ENCODE results near the gene GRIK4. TPM values are rescaled to one million over a fixed set of nuclear protein-coding genes. Genes with fewer than 3 reads are reported as not detected.

The GRIK4 gene
- polyA plus RNA-seq, 1 of the 3 experiments (the other 2 are of a cell fraction) = 0.03 TPM

DNA sequence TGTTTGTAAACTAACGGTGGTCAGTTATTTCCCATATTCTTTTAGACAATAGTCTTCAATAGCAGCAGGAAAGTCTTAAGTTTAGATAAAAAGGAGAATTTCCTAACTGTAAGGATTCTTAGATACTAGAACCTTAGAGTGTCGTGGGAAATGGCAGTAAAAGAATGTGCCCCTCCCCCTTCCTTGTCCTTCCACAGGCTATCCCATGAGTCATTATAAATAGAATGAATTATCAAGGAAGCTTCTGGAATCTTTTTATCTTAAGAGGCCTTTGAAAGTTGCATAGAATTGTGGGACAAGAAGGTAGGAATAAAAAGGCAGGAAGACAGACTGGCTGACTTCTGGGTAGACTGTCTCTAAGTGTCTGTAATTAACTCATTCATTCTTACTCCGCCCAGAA is 347.2 kb downstream of the GRIK4 start:
- TF ChIP-seq EP300 (IDR thresholded peaks at IDR 0.05; ENCODE audit: borderline replicate concordance in 1 of 2, low read depth in 1 of 2, low read length in 1 of 2) (no peak), FOXJ3 (CRISPR knock-in tag; IDR thresholded peaks at IDR 0.05) (no peak), CHD2 (IDR thresholded peaks at IDR 0.05; ENCODE audit: low read length, partially characterized antibody) (no peak), POLR2AphosphoS5 (IDR thresholded peaks at IDR 0.05; ENCODE audit: low read depth, low read length) (no peak), EZH2phosphoT487 (IDR thresholded peaks at IDR 0.05; ENCODE audit: borderline replicate concordance, low read depth) (no peak), MEF2A (IDR thresholded peaks at IDR 0.05; ENCODE audit: borderline replicate concordance, low read depth) (no peak), GATA2 (CRISPR knock-in tag; IDR thresholded peaks at IDR 0.05) (no peak), TEAD4 (IDR thresholded peaks at IDR 0.05; ENCODE audit: borderline replicate concordance, insufficient read depth) (no peak)
- TF ChIP-seq, protein P1, sequence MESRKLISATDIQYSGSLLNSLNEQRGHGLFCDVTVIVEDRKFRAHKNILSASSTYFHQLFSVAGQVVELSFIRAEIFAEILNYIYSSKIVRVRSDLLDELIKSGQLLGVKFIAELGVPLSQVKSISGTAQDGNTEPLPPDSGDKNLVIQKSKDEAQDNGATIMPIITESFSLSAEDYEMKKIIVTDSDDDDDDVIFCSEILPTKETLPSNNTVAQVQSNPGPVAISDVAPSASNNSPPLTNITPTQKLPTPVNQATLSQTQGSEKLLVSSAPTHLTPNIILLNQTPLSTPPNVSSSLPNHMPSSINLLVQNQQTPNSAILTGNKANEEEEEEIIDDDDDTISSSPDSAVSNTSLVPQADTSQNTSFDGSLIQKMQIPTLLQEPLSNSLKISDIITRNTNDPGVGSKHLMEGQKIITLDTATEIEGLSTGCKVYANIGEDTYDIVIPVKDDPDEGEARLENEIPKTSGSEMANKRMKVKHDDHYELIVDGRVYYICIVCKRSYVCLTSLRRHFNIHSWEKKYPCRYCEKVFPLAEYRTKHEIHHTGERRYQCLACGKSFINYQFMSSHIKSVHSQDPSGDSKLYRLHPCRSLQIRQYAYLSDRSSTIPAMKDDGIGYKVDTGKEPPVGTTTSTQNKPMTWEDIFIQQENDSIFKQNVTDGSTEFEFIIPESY (IDR thresholded peaks at IDR 0.05; ENCODE audit: borderline replicate concordance, low read depth) = no peak
- TF ChIP-seq, protein P2, sequence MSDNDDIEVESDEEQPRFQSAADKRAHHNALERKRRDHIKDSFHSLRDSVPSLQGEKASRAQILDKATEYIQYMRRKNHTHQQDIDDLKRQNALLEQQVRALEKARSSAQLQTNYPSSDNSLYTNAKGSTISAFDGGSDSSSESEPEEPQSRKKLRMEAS (IDR thresholded peaks at IDR 0.05; ENCODE audit: low read depth) = no peak
- TF ChIP-seq, protein P3, sequence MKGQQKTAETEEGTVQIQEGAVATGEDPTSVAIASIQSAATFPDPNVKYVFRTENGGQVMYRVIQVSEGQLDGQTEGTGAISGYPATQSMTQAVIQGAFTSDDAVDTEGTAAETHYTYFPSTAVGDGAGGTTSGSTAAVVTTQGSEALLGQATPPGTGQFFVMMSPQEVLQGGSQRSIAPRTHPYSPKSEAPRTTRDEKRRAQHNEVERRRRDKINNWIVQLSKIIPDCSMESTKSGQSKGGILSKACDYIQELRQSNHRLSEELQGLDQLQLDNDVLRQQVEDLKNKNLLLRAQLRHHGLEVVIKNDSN (IDR thresholded peaks at IDR 0.05; ENCODE audit: borderline replicate concordance, low read depth) = no peak
- Histone ChIP-seq H3K27me3 (ENCODE audit: insufficient read depth) (no peaks in the 10 kb centered on the region), H3K4me1 (ENCODE audit: control insufficient read depth in 1 of 2, insufficient read depth in 2 of 2, low read depth in 1 of 2, low read length in 1 of 2) (peaks cover 0 to 13% of the 10 kb centered on the region in 2 experiments; a peak in 1 of 4 replicates), H3K9me2 (no peaks in the 10 kb centered on the region), H3K4me3 (ENCODE audit: low read depth in 2 of 2, low read length in 1 of 2) (no peak overlapping the region), H2AFZ (ENCODE audit: low read depth) (no peak overlapping the region), H3K4me2 (no peak overlapping the region), H3F3A (replicated peaks; ENCODE audit: insufficient read depth) (no peaks in the 10 kb centered on the region), H3K9me3 (no peaks in the 10 kb centered on the region), H3K36me3 (replicated peaks in 1 of 2; ENCODE audit: control insufficient read depth in 1 of 2, insufficient read depth in 2 of 2, low read length in 1 of 2) (no peaks in the 10 kb centered on the region), H3K9ac (no peak overlapping the region), H3K27ac (ENCODE audit: low read depth in 2 of 2, low read length in 1 of 2) (no peak overlapping the region; a peak in 1 of 4 replicates), H3K79me2 (ENCODE audit: insufficient read depth) (no peaks in the 10 kb centered on the region), H4K20me1 (ENCODE audit: insufficient read depth) (no peaks in the 10 kb centered on the region)
- WGBS (ENCODE audit: low lambda C conversion rate) = 38% methylated on average over 3 of the region's 3 CpGs
- no peak for DNase-seq
- POLR2A ChIA-PET = no interaction called here
- CTCF ChIA-PET = interaction anchor here (0.9 to 1.6 kb wide), 4 partner anchors 9 to 347 kb away, joined by 3 to 5 read pairs (median 4); partner anchors contain the start of gene GRIK4

DNA sequence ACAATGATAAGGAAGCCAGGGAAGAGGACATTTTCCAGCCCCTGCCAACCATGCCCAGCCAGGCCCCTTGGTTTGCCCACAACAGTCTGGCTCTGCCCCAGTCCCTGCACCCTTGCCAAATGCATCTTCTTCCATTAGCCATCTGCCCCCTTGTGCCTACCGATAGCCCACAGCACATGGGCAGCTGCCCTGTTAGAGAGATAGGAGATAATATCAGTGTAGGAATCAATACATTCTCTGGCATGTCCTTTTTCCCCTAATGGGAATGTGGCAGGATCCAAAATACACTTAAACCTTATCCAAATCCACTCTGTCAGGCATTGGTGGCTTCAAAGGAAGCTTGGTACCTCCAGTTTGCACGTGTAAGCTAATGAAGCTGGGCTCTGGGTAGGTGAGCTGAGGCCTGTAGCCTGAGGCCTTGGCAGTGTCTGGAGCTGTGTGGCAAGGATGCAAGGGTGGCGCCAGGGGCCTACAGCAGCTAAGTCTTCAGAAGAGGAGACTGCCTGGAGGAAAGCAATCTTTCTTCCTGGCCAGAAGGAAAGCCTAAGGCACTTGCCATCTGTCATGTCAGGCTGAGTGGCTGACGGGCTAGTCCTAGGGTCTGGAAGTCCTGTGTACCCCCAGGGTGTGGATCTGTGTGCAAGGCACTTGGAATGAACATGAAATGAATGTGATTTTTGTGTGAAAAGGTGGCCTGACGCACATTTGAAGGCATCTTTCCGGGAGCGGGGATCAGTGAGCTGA is 348.2 kb downstream of the GRIK4 start:
- DNase-seq = peak; percentile 48
- no peak overlapping the region for H3K4me3 ChIP-seq (ENCODE audit: low read depth in 2 of 2, low read length in 1 of 2)
- H3K9me2 ChIP-seq = no peaks in the 10 kb centered on the region
- no peak overlapping the region for H2AFZ ChIP-seq (ENCODE audit: low read depth)
- no peak overlapping the region for H3K4me2 ChIP-seq
- H3K79me2 ChIP-seq (ENCODE audit: insufficient read depth) = no peaks in the 10 kb centered on the region
- no peak overlapping the region for H3K9ac ChIP-seq
- H3K4me1 ChIP-seq (ENCODE audit: control insufficient read depth in 1 of 2, insufficient read depth in 2 of 2, low read depth in 1 of 2, low read length in 1 of 2) = peaks cover 0 to 13% of the 10 kb centered on the region in 2 experiments; a peak in 1 of 4 replicates
- no peaks in the 10 kb centered on the region for H3K9me3 ChIP-seq
- no peaks in the 10 kb centered on the region for H4K20me1 ChIP-seq (ENCODE audit: insufficient read depth)
- H3F3A ChIP-seq (replicated peaks; ENCODE audit: insufficient read depth) = no peaks in the 10 kb centered on the region
- POLR2A ChIA-PET = no interaction called here
- H3K27ac ChIP-seq (ENCODE audit: low read depth in 2 of 2, low read length in 1 of 2) = no peak overlapping the region
- TF ChIP-seq RCOR1 (IDR thresholded peaks at IDR 0.05; ENCODE audit: low read length) (peak; percentile 82), SMC3 (IDR thresholded peaks at IDR 0.05; ENCODE audit: low read depth, low read length) (no peak), FOXJ3 (CRISPR knock-in tag; IDR thresholded peaks at IDR 0.05) (no peak), GATA2 (CRISPR knock-in tag; IDR thresholded peaks at IDR 0.05) (peak; percentile 69)
- no peaks in the 10 kb centered on the region for H3K36me3 ChIP-seq (replicated peaks in 1 of 2; ENCODE audit: control insufficient read depth in 1 of 2, insufficient read depth in 2 of 2, low read length in 1 of 2)
- H3K27me3 ChIP-seq (ENCODE audit: insufficient read depth) = no peaks in the 10 kb centered on the region
- CTCF ChIA-PET = interaction anchor here (0.7 to 1.6 kb wide), 7 partner anchors 11 to 349 kb away, joined by 3 to 5 read pairs (median 4); no protein-coding TSS in a partner anchor
- WGBS (ENCODE audit: low lambda C conversion rate) = 43% methylated on average over 7 of the region's 7 CpGs

Data from SK-N-SH (cell line).